Upper lobe of left lung (tissue), 4 donors: Measurements from ENCODE around the gene PEPD.

Experiments
- CTCF ChIP-seq, 6 experiments: fragments of 450-650 bp in 4 of 6; fragments of 200-600 bp in 2 of 6; sonication (generic) in 2 of 6; IDR thresholded peaks; one replicate each; pipeline ENCODE4 v1.5.1; 2016 to 2019; ENCODE audit warnings: antibody characterized with exemption in 6 of 6
- POLR2AphosphoS5 ChIP-seq, 2 donors: sonication (generic); formaldehyde crosslinking; IDR thresholded peaks; one replicate each; pipeline ENCODE4 v1.5.1; 2017; ENCODE audit warnings: antibody characterized with exemption in 2 of 2

GRCh38 chr19:33379151-33379829 is 142.3 kb downstream of the PEPD start:
- no peak for TF ChIP-seq POLR2AphosphoS5 (IDR thresholded peaks at IDR 0.05)
- no peak for TF ChIP-seq CTCF (IDR thresholded peaks at IDR 0.05)
